SK-N-SH treated with all-trans-retinoic acid at 6 μM for 48 hours (cell line): Measurements from ENCODE around the gene AAGAB.

ENCODE experiments used
- RARB ChIP-seq: fragments of 250-450 bp; sonication (Bioruptor Pico); IDR thresholded peaks from 2 replicates; pipeline ENCODE4 v1.8.0; 2021; ENCODE audit warnings: mild to moderate bottlenecking, moderate library complexity
- ZFP30 ChIP-seq: fragments of 450-650 bp; formaldehyde crosslinking; IDR thresholded peaks from 2 replicates; pipeline ENCODE4 v1.5.0; 2022; ENCODE audit warnings: mild to moderate bottlenecking, moderate library complexity
- ZNF70 ChIP-seq: fragments of 450-650 bp; formaldehyde crosslinking; IDR thresholded peaks from 2 replicates; pipeline ENCODE4 v1.5.0; 2020; ENCODE audit warnings: mild to moderate bottlenecking, moderate library complexity
- ZNF8 ChIP-seq: fragments of 450-650 bp; formaldehyde crosslinking; IDR thresholded peaks from 2 replicates; pipeline ENCODE4 v1.5.0; 2020; ENCODE audit warnings: mild to moderate bottlenecking, moderate library complexity

GRCh38 chr15:67165254-67166253 is 88.9 kb downstream of the AAGAB start:
- no peak for TF ChIP-seq ZNF8 (CRISPR knock-in tag)
- TF ChIP-seq ZFP30 (CRISPR knock-in tag) = no peak
- TF ChIP-seq RARB (CRISPR knock-in tag) = no peak
- no peak for TF ChIP-seq ZNF70 (CRISPR knock-in tag)
